ENCODE results near the gene SNRNP35. TPM values are rescaled to one million over a fixed set of nuclear protein-coding genes. Genes with fewer than 3 reads are reported as not detected.
A peak's percentile ranks its signal among the peaks of the same experiment; 100 is the strongest.

The SNRNP35 gene
- total RNA-seq, 2 experiments from 2014 or later: 26.2 to 28.6 TPM

DNA sequence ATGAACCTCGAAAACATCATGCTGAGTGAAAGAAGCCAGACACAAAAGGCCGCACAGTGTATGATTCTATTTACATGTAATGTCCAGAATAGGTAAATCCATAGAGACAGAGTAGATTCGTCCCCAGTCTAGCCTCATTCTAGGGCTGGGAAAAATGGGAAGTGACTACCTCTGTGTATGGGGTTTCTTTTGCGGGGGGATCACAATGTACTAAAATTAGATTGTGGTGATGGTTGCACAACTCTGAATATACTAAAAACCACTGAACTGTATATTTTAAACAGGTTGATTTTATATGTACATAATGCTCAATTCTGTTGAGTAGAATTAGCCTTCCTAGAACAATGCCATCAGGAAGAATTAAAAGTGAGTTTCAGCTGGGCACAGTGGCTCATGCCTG lies 15.2 kb upstream of the SNRNP35 start:
- H3K9me3 ChIP-seq (ENCODE audit: control insufficient read depth in 1 of 2, insufficient read depth in 1 of 2, low read length in 2 of 2): no peaks in the 10 kb centered on the region
- no peak overlapping the region for H3K4me3 ChIP-seq (ENCODE audit: low read length)
- intact Hi-C loops (cut with DNase I, micrococcal nuclease): no loop called here
- DNase-seq (no peak), ATAC-seq (ENCODE audit: poor library complexity) (no peak)
- H3K27me3 ChIP-seq (ENCODE audit: control insufficient read depth in 1 of 2, insufficient read depth in 2 of 2, low read length in 2 of 2): no peaks in the 10 kb centered on the region
- H3K9me3 Mint-ChIP-seq: no peaks in the 10 kb centered on the region
- H3K4me3 Mint-ChIP-seq: no peak overlapping the region
- H3K27me3 Mint-ChIP-seq: no peaks in the 10 kb centered on the region
- no peaks in the 10 kb centered on the region for H3K36me3 Mint-ChIP-seq (ENCODE audit: low read depth)
- peaks cover 18% of the 10 kb centered on the region for H3K4me1 Mint-ChIP-seq (ENCODE audit: low read depth)
- ChIA-PET CTCF (no interaction called here), POLR2A (no interaction called here)
- no peaks in the 10 kb centered on the region for H3K36me3 ChIP-seq (ENCODE audit: insufficient read depth, low read length)
- H3K4me1 ChIP-seq (ENCODE audit: insufficient read depth, low read length): peaks cover 28% of the 10 kb centered on the region
- H3K27ac ChIP-seq (ENCODE audit: low read depth in 1 of 2, low read length in 2 of 2): no peak overlapping the region
- TF ChIP-seq, protein P1, sequence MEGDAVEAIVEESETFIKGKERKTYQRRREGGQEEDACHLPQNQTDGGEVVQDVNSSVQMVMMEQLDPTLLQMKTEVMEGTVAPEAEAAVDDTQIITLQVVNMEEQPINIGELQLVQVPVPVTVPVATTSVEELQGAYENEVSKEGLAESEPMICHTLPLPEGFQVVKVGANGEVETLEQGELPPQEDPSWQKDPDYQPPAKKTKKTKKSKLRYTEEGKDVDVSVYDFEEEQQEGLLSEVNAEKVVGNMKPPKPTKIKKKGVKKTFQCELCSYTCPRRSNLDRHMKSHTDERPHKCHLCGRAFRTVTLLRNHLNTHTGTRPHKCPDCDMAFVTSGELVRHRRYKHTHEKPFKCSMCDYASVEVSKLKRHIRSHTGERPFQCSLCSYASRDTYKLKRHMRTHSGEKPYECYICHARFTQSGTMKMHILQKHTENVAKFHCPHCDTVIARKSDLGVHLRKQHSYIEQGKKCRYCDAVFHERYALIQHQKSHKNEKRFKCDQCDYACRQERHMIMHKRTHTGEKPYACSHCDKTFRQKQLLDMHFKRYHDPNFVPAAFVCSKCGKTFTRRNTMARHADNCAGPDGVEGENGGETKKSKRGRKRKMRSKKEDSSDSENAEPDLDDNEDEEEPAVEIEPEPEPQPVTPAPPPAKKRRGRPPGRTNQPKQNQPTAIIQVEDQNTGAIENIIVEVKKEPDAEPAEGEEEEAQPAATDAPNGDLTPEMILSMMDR (IDR thresholded peaks at IDR 0.05): no peak
- H3K27ac Mint-ChIP-seq: no peak overlapping the region

DNA sequence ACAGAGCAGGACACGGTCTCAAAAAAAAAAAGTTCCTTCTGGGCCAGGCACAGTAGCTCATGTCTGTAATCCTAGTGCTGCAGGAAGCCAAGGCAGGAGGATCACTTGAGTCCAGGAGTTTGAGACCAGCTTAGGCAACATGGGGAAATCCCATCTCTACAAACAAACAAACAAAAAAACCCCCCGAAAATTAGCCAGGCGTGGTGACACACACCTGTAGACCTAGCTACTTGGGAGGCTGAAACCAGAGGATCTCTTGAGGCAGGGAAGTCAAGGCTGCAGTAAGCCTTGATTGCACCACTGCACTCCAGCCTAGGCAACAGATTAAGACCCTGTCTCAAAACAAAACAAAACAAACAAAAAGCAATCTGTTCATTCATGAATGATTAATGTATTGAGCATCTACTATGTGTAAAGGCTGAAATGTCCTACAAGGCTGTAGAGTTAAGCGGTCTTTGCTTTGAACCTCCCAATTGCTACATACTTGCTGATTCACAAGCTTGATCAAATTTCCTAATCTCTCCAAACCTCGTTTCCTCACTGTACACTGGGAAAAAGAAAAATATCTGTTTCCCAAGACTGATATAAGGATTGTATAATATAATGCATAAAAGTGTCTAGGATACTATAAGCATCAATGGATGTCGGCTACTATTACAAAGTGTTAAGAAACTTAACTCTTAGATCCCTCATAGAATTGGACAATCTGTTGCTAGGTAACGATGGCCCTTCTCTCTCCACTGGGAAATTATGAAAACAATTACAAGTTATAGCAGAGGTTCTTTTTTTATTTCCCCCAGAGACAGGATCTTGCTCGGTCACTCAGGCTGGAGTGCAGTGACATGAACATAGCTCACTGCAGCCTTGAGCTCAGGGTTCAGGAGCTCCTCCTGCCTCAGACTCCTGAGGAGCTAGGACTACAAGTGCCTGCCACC lies 13.6 kb upstream of the SNRNP35 start:
- ATAC-seq (ENCODE audit: poor library complexity) (no peak), DNase-seq (peak in 1 of 14 experiments; percentile 30)
- H3K4me1 ChIP-seq (ENCODE audit: insufficient read depth, low read length): peaks cover 38% of the 10 kb centered on the region
- no peaks in the 10 kb centered on the region for H3K9me3 Mint-ChIP-seq
- H3K27me3 Mint-ChIP-seq: no peaks in the 10 kb centered on the region
- intact Hi-C loops (cut with DNase I, micrococcal nuclease): no loop called here
- H3K27ac Mint-ChIP-seq: no peak overlapping the region
- no peaks in the 10 kb centered on the region for H3K27me3 ChIP-seq (ENCODE audit: control insufficient read depth in 1 of 2, insufficient read depth in 2 of 2, low read length in 2 of 2)
- H3K4me3 ChIP-seq (ENCODE audit: low read length): no peak overlapping the region
- H3K36me3 Mint-ChIP-seq (ENCODE audit: low read depth): peaks cover 5% of the 10 kb centered on the region
- H3K36me3 ChIP-seq (ENCODE audit: insufficient read depth, low read length): peaks cover 3% of the 10 kb centered on the region
- ChIA-PET CTCF (interaction anchor here (0.6 kb wide), 1 partner anchor 11 kb away, joined by 3 read pairs; no protein-coding TSS in a partner anchor), POLR2A (interaction anchor here (1.9 kb wide), 1 partner anchor 14 kb away, joined by 6 read pairs; the partner anchor contains the start of gene SNRNP35)
- no peak overlapping the region for H3K27ac ChIP-seq (ENCODE audit: low read depth in 1 of 2, low read length in 2 of 2)
- H3K9me3 ChIP-seq (ENCODE audit: control insufficient read depth in 1 of 2, insufficient read depth in 1 of 2, low read length in 2 of 2): no peaks in the 10 kb centered on the region
- TF ChIP-seq, protein P1 (IDR thresholded peaks at IDR 0.05): no peak
- H3K4me3 Mint-ChIP-seq: no peak overlapping the region
- peaks cover 28% of the 10 kb centered on the region for H3K4me1 Mint-ChIP-seq (ENCODE audit: low read depth)

DNA sequence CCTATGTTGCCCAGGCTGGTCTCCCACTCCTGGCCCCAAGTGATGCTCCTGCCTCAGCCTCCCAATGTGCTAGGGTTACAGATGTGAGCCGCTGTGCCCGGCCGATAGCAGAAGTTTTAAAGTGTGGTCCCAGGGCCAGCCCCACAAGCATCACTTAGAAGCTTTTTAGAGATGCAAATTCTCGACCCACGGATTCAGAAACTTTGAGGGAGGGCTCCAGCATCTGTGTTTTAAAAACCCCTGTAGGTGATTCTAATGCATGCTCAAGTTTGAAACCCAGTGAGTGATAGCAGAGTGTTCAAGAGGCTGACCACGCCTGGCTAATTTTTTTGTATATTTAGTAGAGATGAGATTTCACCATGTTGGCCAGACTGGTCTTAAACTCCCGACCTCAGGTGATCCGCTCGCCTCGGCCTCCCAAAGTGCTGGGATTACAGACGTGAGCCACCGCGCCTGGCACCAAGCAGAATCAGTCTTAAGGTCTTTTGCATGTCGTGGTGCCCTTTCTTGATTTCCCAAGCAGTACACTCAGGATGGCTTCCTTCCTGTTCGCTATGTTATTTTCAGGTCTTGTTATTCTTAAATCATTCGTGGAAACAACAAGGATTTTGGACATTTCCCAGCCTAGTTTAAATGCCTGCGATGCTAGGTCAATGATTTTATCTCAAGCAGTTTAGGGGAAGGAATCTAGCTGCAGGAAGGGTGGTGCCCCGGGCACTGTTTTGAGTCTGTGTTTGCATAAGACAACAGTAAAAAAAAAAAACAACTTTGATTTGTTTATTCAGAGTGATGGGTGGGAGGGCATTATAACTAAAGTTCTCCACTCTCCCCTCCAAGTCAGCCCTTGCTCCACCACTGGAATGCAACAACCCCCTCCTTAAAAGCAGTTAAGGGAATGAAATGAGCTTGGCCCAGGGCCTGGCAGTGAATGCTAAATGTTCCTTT lies 12.3 kb upstream of the SNRNP35 start:
- Mint-ChIP-seq H3K9me3 (no peaks in the 10 kb centered on the region), H3K27me3 (no peaks in the 10 kb centered on the region), H3K27ac (peak overlapping the region; percentile 45), H3K36me3 (ENCODE audit: low read depth) (peaks cover 5% of the 10 kb centered on the region), H3K4me1 (ENCODE audit: low read depth) (peaks cover 34% of the 10 kb centered on the region), H3K4me3 (peak overlapping the region; percentile 8)
- intact Hi-C loops (cut with DNase I, micrococcal nuclease): no loop called here
- H3K27ac ChIP-seq (ENCODE audit: low read depth in 1 of 2, low read length in 2 of 2): peak overlapping the region in 1 of 2 donors; percentile 40
- DNase-seq (no peak), ATAC-seq (ENCODE audit: poor library complexity) (no peak)
- H3K27me3 ChIP-seq (ENCODE audit: control insufficient read depth in 1 of 2, insufficient read depth in 2 of 2, low read length in 2 of 2): no peaks in the 10 kb centered on the region
- peaks cover 41% of the 10 kb centered on the region for H3K4me1 ChIP-seq (ENCODE audit: insufficient read depth, low read length)
- TF ChIP-seq, protein P1 (IDR thresholded peaks at IDR 0.05): no peak
- ChIA-PET CTCF (interaction anchor here (0.7 to 1.0 kb wide), 2 partner anchors 80 to 480 kb away, joined by 3 read pairs; partner anchors contain the start of gene ABCB9), POLR2A (interaction anchor here (1.3 to 1.9 kb wide), 2 partner anchors 10 to 13 kb away, joined by 4 to 6 read pairs; partner anchors contain the start of genes RILPL2 and SNRNP35)
- H3K4me3 ChIP-seq (ENCODE audit: low read length): no peak overlapping the region
- no peaks in the 10 kb centered on the region for H3K9me3 ChIP-seq (ENCODE audit: control insufficient read depth in 1 of 2, insufficient read depth in 1 of 2, low read length in 2 of 2)
- peaks cover 3% of the 10 kb centered on the region for H3K36me3 ChIP-seq (ENCODE audit: insufficient read depth, low read length)

Data from CD4-positive, alpha-beta T cell (primary cell).